HG02588 (cell line): ENCODE results near the gene TFPI.

Experiments used
- ATAC-seq: cut with Tn5 transposase; IDR thresholded peaks from one replicate; pipeline ENCODE4 v1.9.1; 2021; ENCODE audit warnings: mild to moderate bottlenecking, moderate library complexity; ENCODE audit not compliant: unreplicated experiment

The TFPI gene

GRCh38 chr2:187506416-187506815, 47.8 kb downstream of the TFPI start:
- ATAC-seq, result no peak

GRCh38 chr2:187505065-187505672, 49.1 kb downstream of the TFPI start:
- no peak for ATAC-seq

DNA sequence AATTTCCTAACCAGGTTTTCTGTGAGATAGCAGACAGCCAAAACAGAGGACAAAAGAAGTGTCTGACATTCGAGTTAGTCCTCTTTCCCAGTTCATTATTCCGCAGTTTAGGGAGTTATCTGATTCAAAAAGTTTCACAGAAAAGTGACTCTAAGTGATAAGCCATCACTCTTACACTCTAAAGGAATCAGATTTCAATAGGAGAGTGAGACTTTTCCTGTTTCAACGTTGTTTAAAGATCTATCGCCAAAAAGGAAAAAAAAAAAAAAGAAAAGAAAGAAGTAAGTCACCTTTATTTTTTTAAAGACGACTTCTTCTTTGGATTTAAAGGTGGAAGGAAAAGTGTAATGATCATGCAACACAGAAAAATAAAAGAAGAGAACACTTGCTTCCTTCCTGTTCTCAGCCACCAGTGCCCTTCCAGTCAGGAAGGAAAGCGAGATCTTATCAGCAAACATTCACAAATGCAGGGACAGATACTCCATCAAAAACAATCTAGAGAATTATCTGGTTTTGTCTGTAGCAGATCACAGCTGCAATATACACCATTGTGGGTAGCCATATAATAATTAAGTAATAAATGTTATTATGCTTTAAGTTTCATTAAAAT, 49.8 kb downstream of the TFPI start:
- no peak for ATAC-seq

- no peak for ATAC-seq
These were observed 50.5 kb downstream of the TFPI start for GRCh38 chr2:187503700-187504099.

- ATAC-seq, result no peak
These were observed 51.8 kb downstream of the TFPI start for GRCh38 chr2:187502467-187502866.

- no peak for ATAC-seq
These were observed 53.5 kb downstream of the TFPI start for GRCh38 chr2:187500585-187501359.

- peak; percentile 95 for ATAC-seq
These were observed 54.2 kb downstream of the TFPI start for GRCh38 chr2:187499941-187500532.

DNA sequence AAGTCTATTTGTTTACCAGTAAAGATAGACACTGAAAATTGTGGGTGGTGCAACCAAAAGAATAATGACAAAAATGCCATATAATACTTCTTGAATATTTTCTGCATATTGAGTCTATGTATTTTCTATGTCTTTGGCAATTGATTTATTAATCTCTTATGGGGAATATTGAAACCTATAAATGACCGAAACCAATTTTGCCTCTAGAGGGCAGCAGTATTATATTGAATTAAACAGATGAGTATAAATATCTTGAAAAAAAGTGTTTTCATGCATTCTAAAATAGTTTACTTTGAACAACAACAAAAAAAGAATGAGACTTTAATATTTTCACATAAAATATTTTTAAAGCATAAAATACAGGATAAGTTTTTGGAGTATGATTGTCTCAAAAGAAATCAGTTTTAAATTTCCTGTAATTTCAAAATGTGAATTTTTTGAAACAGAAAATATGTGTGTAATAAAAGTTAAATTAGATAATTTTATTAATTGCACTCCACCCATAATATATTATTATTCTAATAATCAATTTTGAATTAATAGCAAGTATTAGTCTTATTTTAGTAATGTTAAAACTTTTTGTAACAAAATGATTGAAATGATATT, 56.3 kb downstream of the TFPI start:
- ATAC-seq, result no peak

DNA sequence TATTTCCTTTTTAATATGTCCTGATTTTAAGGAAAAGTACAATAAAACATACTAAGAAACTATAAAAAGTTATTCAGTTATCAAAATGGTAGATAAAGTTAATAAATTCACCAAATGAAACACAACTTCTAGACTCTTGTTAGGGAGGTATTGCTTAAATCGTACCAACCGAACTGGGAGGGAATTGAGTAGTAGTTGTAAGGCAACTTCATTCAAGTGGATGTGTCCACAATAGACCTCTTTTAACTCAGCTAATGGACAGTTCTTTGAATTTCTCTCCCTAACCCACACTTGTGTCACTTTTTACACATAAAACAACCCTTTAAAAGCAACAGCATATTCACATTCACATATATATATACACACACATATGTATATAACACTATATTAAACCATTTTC, 57.1 kb downstream of the TFPI start:
- no peak for ATAC-seq

GRCh38 chr2:187495324-187495723, 58.9 kb downstream of the TFPI start:
- ATAC-seq, result no peak

DNA sequence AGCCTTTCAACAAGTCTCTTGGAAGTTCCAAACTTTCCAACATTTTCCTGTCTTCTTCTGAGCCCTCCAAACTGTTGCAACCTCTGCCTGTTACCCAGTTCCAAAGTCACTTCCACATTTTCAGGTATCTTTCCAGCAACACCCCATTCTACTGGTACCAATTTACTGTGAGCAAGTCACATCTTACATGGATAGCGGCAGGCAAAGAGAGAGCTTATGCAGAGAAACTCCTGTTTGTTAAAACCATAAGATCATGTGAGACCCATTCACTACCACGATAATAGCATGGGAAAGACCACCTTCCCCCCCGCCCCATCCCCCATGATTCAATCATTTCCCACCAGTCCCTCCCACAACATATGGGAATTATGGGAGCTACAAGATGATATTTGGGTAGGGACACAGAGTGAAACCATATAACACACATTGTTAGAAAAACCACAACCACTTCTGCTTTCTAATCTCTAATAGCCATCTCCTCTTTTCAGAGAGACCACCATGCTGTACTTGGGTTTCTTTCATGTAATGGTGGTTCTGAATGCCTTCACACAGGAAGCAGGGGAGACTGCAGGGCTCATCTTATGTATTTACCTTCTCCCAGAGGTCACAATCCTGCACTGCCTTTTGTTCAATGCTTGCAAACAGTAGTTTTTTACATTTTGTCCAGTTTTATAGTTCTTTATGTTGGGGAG, 60.2 kb downstream of the TFPI start:
- no peak for ATAC-seq

DNA sequence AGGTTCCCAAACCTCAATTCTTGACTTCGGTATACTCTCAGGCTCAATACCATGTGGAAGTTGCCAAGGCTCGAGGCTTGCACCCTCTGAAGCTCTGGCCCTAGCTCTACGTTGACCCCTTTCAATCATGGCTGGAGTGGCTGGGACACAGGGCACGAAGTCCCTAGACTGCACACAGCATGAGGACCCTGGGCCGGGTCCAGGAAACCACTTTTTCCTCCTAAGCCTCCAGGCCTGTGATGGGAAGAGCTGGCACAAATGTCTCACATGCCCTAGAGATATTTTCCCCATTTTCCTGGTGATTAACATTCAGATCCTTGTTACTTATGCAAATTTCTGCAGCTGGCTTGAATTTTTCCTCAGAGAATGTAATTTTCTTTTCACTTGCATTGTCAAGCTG, 61.1 kb downstream of the TFPI start:
- ATAC-seq, result no peak

- ATAC-seq, result no peak
These were observed 68.0 kb downstream of the TFPI start for GRCh38 chr2:187486241-187486640.

DNA sequence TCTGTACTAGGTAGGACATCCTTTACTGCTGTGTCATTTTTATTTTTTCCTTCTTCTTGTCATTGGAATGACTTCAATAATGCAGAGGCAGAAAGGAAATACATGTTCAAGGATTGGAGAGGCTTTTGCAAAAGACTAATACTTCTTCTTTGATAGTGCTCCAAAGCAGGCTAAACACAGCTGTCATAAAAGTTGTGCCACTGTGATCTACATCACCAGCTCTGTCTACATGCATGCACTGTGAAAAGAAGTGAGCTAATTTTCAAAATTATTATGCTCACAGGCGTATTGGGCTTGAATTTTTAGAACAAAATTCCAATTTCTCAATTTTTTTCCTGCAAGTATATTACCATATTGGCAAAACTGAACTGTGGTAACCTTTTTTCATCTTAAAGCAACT, 68.7 kb downstream of the TFPI start:
- ATAC-seq, result no peak

GRCh38 chr2:187483537-187483936, 70.7 kb downstream of the TFPI start:
- no peak for ATAC-seq

DNA sequence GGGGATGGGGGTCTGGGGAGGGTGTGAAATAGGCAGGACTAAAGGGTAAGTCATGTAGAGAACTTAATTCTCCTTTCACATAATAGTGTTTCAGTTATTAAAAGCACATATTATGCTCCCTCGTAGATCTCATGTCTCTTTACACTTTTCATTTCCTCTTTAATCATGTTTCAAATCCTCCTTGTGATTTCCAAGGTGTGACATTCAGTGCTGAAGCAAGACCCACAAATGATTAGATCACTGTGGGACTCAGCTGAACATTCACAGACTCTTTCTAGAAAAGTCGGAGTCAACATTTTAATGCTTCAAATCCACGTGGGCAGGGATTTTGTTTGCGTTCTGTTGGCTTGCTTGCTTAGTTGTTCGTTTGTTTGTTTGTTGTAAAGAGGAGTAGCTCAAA, 71.4 kb downstream of the TFPI start:
- ATAC-seq, result peak; percentile 58

DNA sequence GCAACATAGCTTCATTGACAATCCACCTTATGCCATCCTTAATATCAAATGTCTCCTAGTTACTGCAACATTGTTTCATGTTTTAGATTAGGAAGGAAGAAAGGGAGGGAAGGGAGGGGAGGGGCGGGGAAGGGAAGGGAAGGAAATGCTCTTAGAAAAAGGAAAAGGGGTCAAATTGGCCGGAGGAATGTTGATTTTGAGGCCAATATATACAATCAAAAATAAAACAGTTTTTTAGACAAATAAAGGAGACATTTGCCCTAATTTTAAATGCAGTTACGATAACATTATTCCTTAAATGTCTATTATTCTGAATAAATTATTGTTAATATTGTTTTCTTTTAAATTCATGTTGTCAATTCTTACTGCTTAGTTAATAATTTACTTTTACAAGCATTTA, 72.7 kb downstream of the TFPI start:
- ATAC-seq, result no peak

DNA sequence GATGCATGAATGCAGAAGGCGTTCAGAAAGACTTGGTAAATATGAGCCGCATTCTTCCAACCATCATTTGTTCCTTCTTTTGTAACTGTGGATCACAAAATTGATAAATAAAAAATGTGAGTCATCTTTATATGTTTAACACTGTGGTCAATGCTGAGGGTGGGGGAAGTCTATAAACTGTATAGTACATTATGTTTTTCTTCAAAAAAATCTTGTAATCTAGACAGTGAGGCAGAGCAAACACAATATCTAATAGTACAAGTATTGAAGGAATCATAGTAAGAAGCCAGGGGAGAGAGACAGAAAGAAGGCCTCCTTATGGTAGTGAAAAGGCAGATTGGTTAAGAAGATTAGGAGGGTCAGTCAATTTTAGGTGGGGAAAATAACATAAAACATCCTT, 75.5 kb downstream of the TFPI start:
- no peak for ATAC-seq

- no peak for ATAC-seq
These were observed 77.2 kb downstream of the TFPI start for GRCh38 chr2:187477051-187477450.

DNA sequence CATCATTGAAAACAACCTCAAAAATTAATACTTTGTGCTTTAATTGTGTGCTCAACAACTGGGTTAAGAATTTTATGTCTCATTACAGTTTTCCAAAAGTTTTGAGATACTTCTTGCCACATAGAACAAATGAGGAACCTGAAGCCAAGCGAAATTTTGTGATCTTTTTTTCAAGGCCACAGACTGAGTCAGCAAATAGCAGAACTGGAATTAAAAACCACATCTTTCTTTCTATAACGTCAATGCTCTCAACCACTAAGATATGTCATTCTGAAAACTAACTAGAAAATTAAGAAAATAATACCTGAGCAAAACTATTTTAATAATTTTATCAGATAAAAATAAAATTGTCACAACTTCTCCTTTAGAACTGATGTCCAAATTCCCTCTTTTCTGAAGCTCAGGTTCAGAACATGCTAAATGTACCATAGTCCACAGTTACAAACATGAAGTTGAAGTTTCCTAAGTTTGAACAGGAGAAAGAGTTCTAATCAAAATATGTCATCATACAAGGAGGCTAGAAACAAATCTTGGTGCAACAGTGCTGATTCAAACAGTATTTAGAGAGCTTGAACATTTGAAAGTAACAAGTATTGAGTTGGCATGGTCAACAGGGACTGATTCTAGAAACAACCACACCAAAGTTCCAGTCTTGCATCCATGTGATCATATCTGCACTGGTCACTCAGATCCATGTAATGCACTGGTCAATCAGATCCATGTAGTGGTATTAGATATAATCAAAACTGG, 78.6 kb downstream of the TFPI start:
- ATAC-seq, result peak; percentile 87
